OCI-LY3 (cell line): Measurements from ENCODE around the gene SMURF1.
A peak's percentile ranks its signal among the peaks of the same experiment; 100 is the strongest.

Experiments
- H2AFZ ChIP-seq: fragments of 200-600, 300-600 bp; shearing (Covaris generic); 2 replicates; pipeline ENCODE4 v1.6.0; 2014; ENCODE audit warnings: antibody characterized with exemption, low read depth, low read length
- H3K27ac ChIP-seq: fragments of 200-600, 300-600 bp; sonication (generic); 2 replicates; pipeline ENCODE4 v1.5.1; 2014; ENCODE audit warnings: mild to moderate bottlenecking, low read length, moderate library complexity, mixed read lengths
- H3K27me3 ChIP-seq: fragments of 200-600, 300-600 bp; sonication (generic); 2 replicates; pipeline ENCODE4 v1.6.1; 2014; ENCODE audit warnings: low read depth, low read length, mixed read lengths
- H3K36me3 ChIP-seq: fragments of 200-600, 300-600 bp; sonication (generic); replicated peaks from 2 replicates; pipeline ENCODE3; 2014; ENCODE audit warnings: low read depth, low read length, mixed read lengths
- H3K4me1 ChIP-seq: fragments of 300-600, 200-600 bp; sonication (generic); 2 replicates; pipeline ENCODE4 v1.6.1; 2014; ENCODE audit warnings: low read length, mixed read lengths
- H3K4me2 ChIP-seq: fragments of 200-600, 300-600 bp; sonication (generic); 2 replicates; pipeline ENCODE4 v1.6.1; 2014; ENCODE audit warnings: low read length, mixed read lengths
- H3K4me3 ChIP-seq: fragments of 300-600, 200-600 bp; sonication (generic); 2 replicates; pipeline ENCODE4 v1.5.1; 2014; ENCODE audit warnings: antibody characterized with exemption, mild to moderate bottlenecking, low read length, moderate library complexity
- H3K79me2 ChIP-seq: fragments of 300-600, 200-600 bp; shearing (Covaris generic); 2 replicates; pipeline ENCODE4 v1.6.1; 2014; ENCODE audit warnings: mild to moderate bottlenecking, low read length, mixed read lengths
- H3K9ac ChIP-seq: fragments of 300-600, 200-600 bp; shearing (Covaris generic); 2 replicates; pipeline ENCODE4 v1.6.0; 2014; ENCODE audit warnings: mild to moderate bottlenecking, low read length, moderate library complexity
- H3K9me3 ChIP-seq: fragments of 200-600, 300-600 bp; shearing (Covaris generic); 2 replicates; pipeline ENCODE4 v1.6.1; 2014; ENCODE audit warnings: low read length, mixed read lengths; ENCODE audit not compliant: insufficient read depth
- H4K20me1 ChIP-seq: fragments of 200-600, 300-600 bp; sonication (generic); 2 replicates; pipeline ENCODE4 v1.6.1; 2016; ENCODE audit warnings: low read length, mixed read lengths; ENCODE audit not compliant: insufficient read depth
- CTCF ChIP-seq: fragments of 200-600, 300-600 bp; sonication (generic); IDR thresholded peaks from 2 replicates; pipeline ENCODE4 v1.5.1; 2014; ENCODE audit warnings: antibody characterized with exemption, low read length, low read depth
- EZH2phosphoT487 ChIP-seq: fragments of 200-600 bp; shearing (Covaris generic); IDR thresholded peaks from 2 replicates; pipeline ENCODE4 v1.6.1; 2018; ENCODE audit warnings: antibody characterized with exemption, mixed run types, low read depth

The SMURF1 gene

DNA sequence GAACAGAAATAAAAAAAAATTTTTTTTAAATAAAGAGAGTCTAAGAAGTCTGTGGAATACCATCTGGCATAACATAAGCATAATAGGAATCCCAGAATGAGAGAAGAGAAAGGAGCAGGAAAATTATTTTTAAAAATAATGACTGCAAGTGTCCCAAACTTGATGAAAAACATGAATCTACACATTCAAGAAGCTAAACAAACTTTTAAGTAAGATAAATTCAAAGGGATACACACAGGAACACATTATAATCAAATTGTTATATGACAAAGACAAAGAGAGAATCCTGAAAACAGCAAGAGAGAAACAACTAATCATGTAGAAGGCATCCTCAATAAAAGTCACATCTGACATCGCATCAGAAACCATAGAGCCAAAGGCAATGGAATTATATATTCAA, 30.9 kb downstream of the SMURF1 start:
- Histone ChIP-seq H4K20me1 (peaks cover 10% of the 10 kb centered on the region), H3K79me2 (peaks cover 75% of the 10 kb centered on the region), H3K4me3 (no peak overlapping the region), H3K36me3 (no peaks in the 10 kb centered on the region), H3K27me3 (no peaks in the 10 kb centered on the region), H3K4me2 (no peak overlapping the region), H3K9me3 (no peaks in the 10 kb centered on the region), H3K4me1 (peaks cover 25% of the 10 kb centered on the region), H2AFZ (no peak overlapping the region), H3K27ac (no peak overlapping the region), H3K9ac (no peak overlapping the region)
- no peak for TF ChIP-seq CTCF
- TF ChIP-seq EZH2phosphoT487 = no peak

DNA sequence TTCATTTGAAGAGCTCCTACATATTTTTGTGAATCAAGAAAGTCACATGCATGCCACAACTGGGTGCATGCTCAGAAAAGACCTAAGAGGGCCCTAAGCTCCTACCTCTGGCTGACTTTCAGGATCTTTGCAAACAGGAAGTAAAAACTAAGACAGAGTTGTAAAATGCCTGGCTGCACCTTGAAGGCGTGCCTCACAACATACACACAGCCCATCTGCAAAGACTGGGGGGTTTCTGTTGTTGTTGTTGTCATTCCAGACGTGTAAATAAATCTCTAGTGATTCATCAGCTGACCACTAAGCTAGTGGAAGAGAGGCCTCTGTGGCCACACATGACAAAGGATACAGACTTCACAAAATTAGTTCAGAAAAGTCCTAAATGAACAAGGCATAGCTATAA, 31.8 kb downstream of the SMURF1 start:
- Histone ChIP-seq H3K9ac (no peak overlapping the region), H3K4me1 (peaks cover 33% of the 10 kb centered on the region), H4K20me1 (peaks cover 18% of the 10 kb centered on the region)

GRCh38 chr7:99111591-99111990, 32.3 kb downstream of the SMURF1 start:
- H4K20me1 ChIP-seq = peaks cover 19% of the 10 kb centered on the region
- no peak overlapping the region for H2AFZ ChIP-seq
- H3K4me1 ChIP-seq = peaks cover 37% of the 10 kb centered on the region

More for the DNA sequence above, 31.8 kb downstream of the SMURF1 start:
- H3K27me3 ChIP-seq = no peaks in the 10 kb centered on the region
- no peak overlapping the region for H3K4me3 ChIP-seq
- peaks cover 78% of the 10 kb centered on the region for H3K79me2 ChIP-seq
- H3K36me3 ChIP-seq = no peaks in the 10 kb centered on the region
- TF ChIP-seq EZH2phosphoT487 (no peak), CTCF (no peak)
- H3K9me3 ChIP-seq = no peaks in the 10 kb centered on the region
- H2AFZ ChIP-seq = no peak overlapping the region
- H3K4me2 ChIP-seq = peak overlapping the region; percentile 45
- no peak overlapping the region for H3K27ac ChIP-seq

More at GRCh38 chr7:99111591-99111990, 32.3 kb downstream of the SMURF1 start:
- no peak overlapping the region for H3K9ac ChIP-seq
- H3K9me3 ChIP-seq = no peaks in the 10 kb centered on the region
- no peaks in the 10 kb centered on the region for H3K36me3 ChIP-seq
- TF ChIP-seq CTCF = no peak
- no peak for TF ChIP-seq EZH2phosphoT487
- peak overlapping the region; percentile 45 for H3K4me2 ChIP-seq
- no peak overlapping the region for H3K27ac ChIP-seq
- peaks cover 78% of the 10 kb centered on the region for H3K79me2 ChIP-seq
- H3K27me3 ChIP-seq = no peaks in the 10 kb centered on the region
- no peak overlapping the region for H3K4me3 ChIP-seq
